ENCODE results near the gene TIA1. TPM values are rescaled to one million over a fixed set of nuclear protein-coding genes. Genes with fewer than 3 reads are reported as not detected.

The TIA1 gene
- total RNA-seq, 1 experiment from 2014 or later: 149 TPM

GRCh38 chr2:70243806-70244584 lies 4.4 kb downstream of the TIA1 start:
- H3K9me3 Mint-ChIP-seq (ENCODE audit: unreplicated experiment): no peaks in the 10 kb centered on the region
- Histone ChIP-seq H3K4me3 (ENCODE audit: low read depth, low read length) (no peak overlapping the region), H3K4me1 (peaks cover 6% of the 10 kb centered on the region; the same call in 1 of the 2 replicates), H3K36me3 (ENCODE audit: control insufficient read depth, insufficient read depth, low read length) (peaks cover 4% of the 10 kb centered on the region; the same call in 1 of the 2 replicates), H3K9me3 (no peaks in the 10 kb centered on the region), H3K27me3 (replicated peaks; ENCODE audit: control insufficient read depth, insufficient read depth, low read length) (no peaks in the 10 kb centered on the region)
- BruUV-seq (replicated peaks): no TSS peak
- DNase-seq: no peak
- CTCF ChIA-PET: no interaction called here
- H3K36me3 Mint-ChIP-seq (ENCODE audit: insufficient read depth, unreplicated experiment): peaks cover 50% of the 10 kb centered on the region
- peaks cover 3% of the 10 kb centered on the region for H3K27me3 Mint-ChIP-seq (ENCODE audit: insufficient read depth, unreplicated experiment)
- intact Hi-C loops (cut with micrococcal nuclease; ENCODE audit: unreplicated experiment): no loop called here
- TF ChIP-seq CTCF (IDR thresholded peaks at IDR 0.05; ENCODE audit: insufficient read depth in 1 of 2, low read depth in 1 of 2, low read length in 1 of 2, severe bottlenecking in 1 of 2, unreplicated experiment in 1 of 2): no peak
- POLR2A ChIA-PET: interaction anchor here (1.1 kb wide), 1 partner anchor 50 kb away, joined by 3 read pairs; the partner anchor contains the start of gene SNRPG
- H3K4me1 Mint-ChIP-seq (ENCODE audit: low read depth, unreplicated experiment): peaks cover 18% of the 10 kb centered on the region
- peak overlapping the region; percentile 10 for H3K27ac Mint-ChIP-seq (ENCODE audit: unreplicated experiment)
- H3K4me3 Mint-ChIP-seq (ENCODE audit: unreplicated experiment): no peak overlapping the region

DNA sequence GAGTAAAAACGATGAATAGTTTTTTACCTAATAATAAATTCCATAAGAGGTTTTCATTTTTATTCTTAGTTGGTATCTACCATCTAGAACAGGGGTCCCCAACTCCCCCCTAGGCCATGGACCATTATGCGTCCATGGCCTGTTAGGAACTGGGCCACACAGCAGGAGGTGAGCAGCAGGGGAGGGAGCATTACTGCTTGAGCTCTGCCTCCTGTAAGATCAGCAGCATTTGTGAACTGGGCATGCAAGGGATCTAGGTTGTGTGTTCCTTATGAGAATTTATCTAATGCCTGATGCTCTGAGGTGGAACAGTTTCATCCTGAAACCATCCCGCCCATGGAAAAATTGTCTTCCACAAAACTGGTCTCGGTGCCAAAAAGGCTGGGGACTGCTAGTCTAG lies 5.9 kb downstream of the TIA1 start:
- H3K4me3 Mint-ChIP-seq (ENCODE audit: unreplicated experiment): no peak overlapping the region
- H3K4me3 ChIP-seq (ENCODE audit: low read depth, low read length): no peak overlapping the region
- no peaks in the 10 kb centered on the region for H3K9me3 ChIP-seq
- peaks cover 18% of the 10 kb centered on the region for H3K4me1 Mint-ChIP-seq (ENCODE audit: low read depth, unreplicated experiment)
- H3K27ac Mint-ChIP-seq (ENCODE audit: unreplicated experiment): no peak overlapping the region
- H3K4me1 ChIP-seq: peaks cover 6% of the 10 kb centered on the region; the same call in 1 of the 2 replicates
- BruUV-seq (replicated peaks): no TSS peak
- CTCF ChIA-PET: no interaction called here
- POLR2A ChIA-PET: no interaction called here
- no peaks in the 10 kb centered on the region for H3K9me3 Mint-ChIP-seq (ENCODE audit: unreplicated experiment)
- H3K27me3 Mint-ChIP-seq (ENCODE audit: insufficient read depth, unreplicated experiment): no peaks in the 10 kb centered on the region
- DNase-seq: no peak
- no peaks in the 10 kb centered on the region for H3K27me3 ChIP-seq (replicated peaks; ENCODE audit: control insufficient read depth, insufficient read depth, low read length)
- H3K36me3 ChIP-seq (ENCODE audit: control insufficient read depth, insufficient read depth, low read length): peaks cover 4% of the 10 kb centered on the region; the same call in 1 of the 2 replicates
- TF ChIP-seq CTCF (IDR thresholded peaks at IDR 0.05; ENCODE audit: insufficient read depth in 1 of 2, low read depth in 1 of 2, low read length in 1 of 2, severe bottlenecking in 1 of 2, unreplicated experiment in 1 of 2): no peak
- intact Hi-C loops (cut with micrococcal nuclease; ENCODE audit: unreplicated experiment): no loop called here
- peaks cover 36% of the 10 kb centered on the region for H3K36me3 Mint-ChIP-seq (ENCODE audit: insufficient read depth, unreplicated experiment)

DNA sequence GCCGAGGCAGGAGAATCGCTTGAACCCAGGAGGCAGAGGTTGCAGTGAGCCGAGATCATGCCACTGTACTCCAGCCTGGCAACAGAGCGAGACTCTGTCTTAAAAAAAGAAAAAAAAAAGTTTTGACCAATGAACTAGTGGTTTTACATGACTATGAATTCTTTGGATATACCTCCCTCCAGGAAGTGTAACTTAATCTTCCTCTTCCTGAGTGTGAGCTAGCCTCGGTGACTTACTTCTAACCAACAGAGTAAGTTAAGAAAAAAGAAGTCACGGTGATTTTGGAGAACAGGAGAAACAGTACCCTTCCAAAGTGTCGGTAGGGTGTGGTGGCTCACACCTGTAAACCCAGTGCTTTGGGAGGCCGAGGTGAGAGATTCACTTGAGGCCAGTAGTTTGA lies 7.1 kb downstream of the TIA1 start:
- Mint-ChIP-seq H3K4me3 (ENCODE audit: unreplicated experiment) (no peak overlapping the region), H3K36me3 (ENCODE audit: insufficient read depth, unreplicated experiment) (peaks cover 24% of the 10 kb centered on the region), H3K27ac (ENCODE audit: unreplicated experiment) (no peak overlapping the region), H3K27me3 (ENCODE audit: insufficient read depth, unreplicated experiment) (no peaks in the 10 kb centered on the region), H3K4me1 (ENCODE audit: low read depth, unreplicated experiment) (peaks cover 15% of the 10 kb centered on the region), H3K9me3 (ENCODE audit: unreplicated experiment) (no peaks in the 10 kb centered on the region)
- ChIA-PET POLR2A (no interaction called here), CTCF (no interaction called here)
- no peaks in the 10 kb centered on the region for H3K27me3 ChIP-seq (replicated peaks; ENCODE audit: control insufficient read depth, insufficient read depth, low read length)
- H3K9me3 ChIP-seq: no peaks in the 10 kb centered on the region
- no peak for TF ChIP-seq CTCF (IDR thresholded peaks at IDR 0.05; ENCODE audit: insufficient read depth in 1 of 2, low read depth in 1 of 2, low read length in 1 of 2, severe bottlenecking in 1 of 2, unreplicated experiment in 1 of 2)
- DNase-seq: no peak
- BruUV-seq (replicated peaks): no TSS peak
- no peak overlapping the region for H3K4me3 ChIP-seq (ENCODE audit: low read depth, low read length)
- peaks cover 2% of the 10 kb centered on the region; the same call in 1 of the 2 replicates for H3K4me1 ChIP-seq
- peaks cover 4% of the 10 kb centered on the region for H3K36me3 ChIP-seq (ENCODE audit: control insufficient read depth, insufficient read depth, low read length)
- intact Hi-C loops (cut with micrococcal nuclease; ENCODE audit: unreplicated experiment): no loop called here

All from Caco-2 (cell line).